Measurements from ENCODE around the gene PKDREJ.
"Not testable (repeated sequence)": the region's sequence is repeated elsewhere in the genome, so short reads cannot be mapped to it uniquely, and the experiment has no call there.

PKDREJ gene

GRCh38 chr22:46272762-46273431 is 9.8 kb upstream of the PKDREJ start:
- DNase-seq (ENCODE audit: extremely low read depth, low read depth) = no peak
- TF ChIP-seq CTCF (IDR thresholded peaks at IDR 0.05; ENCODE audit: low read depth, low read length) = no peak

GRCh38 chr22:46272196-46272595 is 9.1 kb upstream of the PKDREJ start:
- TF ChIP-seq CTCF (IDR thresholded peaks at IDR 0.05; ENCODE audit: low read depth, low read length) = no peak
- DNase-seq (ENCODE audit: extremely low read depth, low read depth) = no peak

- DNase-seq (ENCODE audit: extremely low read depth, low read depth) = no peak
- no peak for TF ChIP-seq CTCF (IDR thresholded peaks at IDR 0.05; ENCODE audit: low read depth, low read length)
Observed at GRCh38 chr22:46269564-46269963, 6.4 kb upstream of the PKDREJ start.

- TF ChIP-seq CTCF (IDR thresholded peaks at IDR 0.05; ENCODE audit: low read depth, low read length) = no peak
- DNase-seq (ENCODE audit: extremely low read depth, low read depth) = peak; percentile 40
Observed at GRCh38 chr22:46267431-46268279, 4.5 kb upstream of the PKDREJ start, which contains the start of gene TTC38. Gene TTC38, plus strand, starts transcription at chr22:46268008. Its CDS starts 32 bp downstream, at chr22:46268040.

- DNase-seq (ENCODE audit: extremely low read depth, low read depth) = not testable (repeated sequence)
Observed at GRCh38 chr22:46265627-46266026, 2.5 kb upstream of the PKDREJ start.

- DNase-seq (ENCODE audit: extremely low read depth, low read depth) = not testable (repeated sequence)
Observed at GRCh38 chr22:46264520-46264919, 1.4 kb upstream of the PKDREJ start.

GRCh38 chr22:46262449-46263215 is 511 bp downstream of the PKDREJ start:
- no peak; the same call in 1 of the 2 replicates for TF ChIP-seq CTCF (IDR thresholded peaks at IDR 0.05; ENCODE audit: low read depth, low read length)
- DNase-seq (ENCODE audit: extremely low read depth, low read depth) = no peak

- no peak for DNase-seq (ENCODE audit: extremely low read depth, low read depth)
- no peak for TF ChIP-seq CTCF (IDR thresholded peaks at IDR 0.05; ENCODE audit: low read depth, low read length)
Observed at GRCh38 chr22:46260038-46260437, 3.1 kb downstream of the PKDREJ start.

All from AG09319 (cell line).